GM12865 (cell line): Measurements from ENCODE around the gene IRX6.

Source experiments
- DNase-seq: peaks from one replicate; pipeline ENCODE4 v3.0.0; 2010; ENCODE audit warnings: low read depth
- H3K4me3 ChIP-seq: 2 replicates; pipeline ENCODE4 v1.5.1; 2011; ENCODE audit warnings: mild to moderate bottlenecking, low read depth, low read length, control low read depth
- TF ChIP-seq, protein P1 (sequence below): IDR thresholded peaks from 2 replicates; pipeline ENCODE4 v1.5.1; 2011; ENCODE audit warnings: low read length, control low read depth, low read depth, inconsistent platforms; ENCODE audit not compliant: insufficient read depth; ENCODE audit errors: missing control alignments

The IRX6 gene

DNA sequence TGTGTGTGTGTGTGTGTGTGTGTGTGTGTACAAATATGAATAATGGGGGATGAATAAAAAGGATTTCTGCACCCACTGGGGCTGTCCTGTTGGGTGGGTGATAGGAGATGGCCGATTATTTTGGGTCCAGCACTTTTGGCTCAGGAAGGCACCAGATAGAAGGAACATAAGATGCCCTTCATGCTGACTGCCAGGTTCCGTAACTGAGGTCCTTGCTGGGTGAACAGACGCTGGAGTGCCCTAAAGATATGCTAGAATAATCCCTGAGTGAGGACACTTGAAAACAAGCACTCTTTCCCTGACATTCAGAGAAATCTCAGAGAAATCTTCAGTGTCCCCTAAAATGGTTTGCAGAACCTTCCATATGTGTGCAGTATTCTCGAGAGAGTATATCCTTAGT lies 17.7 kb downstream of the IRX6 start:
- no peak overlapping the region for H3K4me3 ChIP-seq
- TF ChIP-seq, protein P1, sequence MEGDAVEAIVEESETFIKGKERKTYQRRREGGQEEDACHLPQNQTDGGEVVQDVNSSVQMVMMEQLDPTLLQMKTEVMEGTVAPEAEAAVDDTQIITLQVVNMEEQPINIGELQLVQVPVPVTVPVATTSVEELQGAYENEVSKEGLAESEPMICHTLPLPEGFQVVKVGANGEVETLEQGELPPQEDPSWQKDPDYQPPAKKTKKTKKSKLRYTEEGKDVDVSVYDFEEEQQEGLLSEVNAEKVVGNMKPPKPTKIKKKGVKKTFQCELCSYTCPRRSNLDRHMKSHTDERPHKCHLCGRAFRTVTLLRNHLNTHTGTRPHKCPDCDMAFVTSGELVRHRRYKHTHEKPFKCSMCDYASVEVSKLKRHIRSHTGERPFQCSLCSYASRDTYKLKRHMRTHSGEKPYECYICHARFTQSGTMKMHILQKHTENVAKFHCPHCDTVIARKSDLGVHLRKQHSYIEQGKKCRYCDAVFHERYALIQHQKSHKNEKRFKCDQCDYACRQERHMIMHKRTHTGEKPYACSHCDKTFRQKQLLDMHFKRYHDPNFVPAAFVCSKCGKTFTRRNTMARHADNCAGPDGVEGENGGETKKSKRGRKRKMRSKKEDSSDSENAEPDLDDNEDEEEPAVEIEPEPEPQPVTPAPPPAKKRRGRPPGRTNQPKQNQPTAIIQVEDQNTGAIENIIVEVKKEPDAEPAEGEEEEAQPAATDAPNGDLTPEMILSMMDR: no peak

DNA sequence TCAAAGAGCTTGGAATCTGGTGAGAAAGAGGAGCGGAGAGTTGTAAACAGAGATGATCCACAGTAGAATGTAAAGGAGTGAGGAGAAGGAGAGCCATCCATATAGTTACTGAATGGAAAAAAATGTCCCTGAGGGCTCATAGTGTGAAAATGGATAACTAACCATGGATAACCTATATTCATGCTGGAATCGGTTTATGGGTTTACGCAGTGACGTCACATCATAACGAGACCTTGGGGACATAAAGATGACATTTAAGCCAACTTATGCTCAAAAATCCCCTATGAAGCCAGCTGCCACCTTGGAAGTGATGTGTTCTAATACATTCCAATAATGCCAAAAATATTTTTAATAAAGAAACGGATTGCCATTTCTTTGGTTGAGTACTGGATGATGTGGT lies 22.5 kb downstream of the IRX6 start:
- no peak for DNase-seq
- TF ChIP-seq, protein P1: no peak
- no peak overlapping the region for H3K4me3 ChIP-seq

More for the DNA sequence above, 17.7 kb downstream of the IRX6 start:
- no peak for DNase-seq

DNA sequence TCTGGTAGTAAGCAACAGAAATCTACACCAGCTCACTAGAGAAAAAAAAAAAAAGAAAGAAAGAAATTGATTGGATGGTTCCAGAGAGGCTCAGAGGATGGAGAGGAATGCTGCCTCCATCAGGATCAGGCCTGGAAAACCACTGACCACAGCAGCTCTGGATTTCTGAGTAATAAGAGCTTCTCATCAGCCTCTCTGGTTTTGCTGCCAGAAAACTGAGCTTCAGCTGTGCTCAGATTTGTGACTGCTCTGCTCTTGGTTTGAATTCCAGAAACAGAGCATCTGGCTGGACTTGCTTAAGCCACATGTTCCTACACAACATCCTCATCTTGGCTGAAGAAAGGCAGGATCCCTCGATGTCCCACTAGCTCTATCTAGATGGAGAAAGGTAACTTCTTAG lies 25.9 kb downstream of the IRX6 start:
- no peak for DNase-seq
- H3K4me3 ChIP-seq: no peak overlapping the region
- TF ChIP-seq, protein P1: no peak

DNA sequence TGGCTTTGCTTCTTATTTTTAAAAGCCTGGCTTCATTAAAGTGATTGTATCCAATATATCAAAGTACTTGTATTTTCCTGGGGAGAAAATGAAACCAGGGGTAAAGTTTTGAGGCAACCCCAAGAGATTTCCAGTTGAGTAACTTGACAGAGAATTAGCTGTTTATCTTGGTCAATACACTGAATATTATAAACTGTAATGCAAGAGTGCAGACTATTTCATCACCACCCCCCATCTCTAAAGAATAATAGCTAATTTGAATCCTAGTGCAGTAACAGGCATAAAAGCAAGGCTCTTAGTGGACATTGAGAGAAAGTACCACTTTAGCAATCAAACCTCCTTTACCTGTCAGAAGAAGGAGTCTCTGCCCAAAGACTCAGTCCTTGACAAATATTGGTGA lies 27.0 kb downstream of the IRX6 start:
- no peak overlapping the region for H3K4me3 ChIP-seq
- TF ChIP-seq, protein P1: no peak
- DNase-seq: no peak

DNA sequence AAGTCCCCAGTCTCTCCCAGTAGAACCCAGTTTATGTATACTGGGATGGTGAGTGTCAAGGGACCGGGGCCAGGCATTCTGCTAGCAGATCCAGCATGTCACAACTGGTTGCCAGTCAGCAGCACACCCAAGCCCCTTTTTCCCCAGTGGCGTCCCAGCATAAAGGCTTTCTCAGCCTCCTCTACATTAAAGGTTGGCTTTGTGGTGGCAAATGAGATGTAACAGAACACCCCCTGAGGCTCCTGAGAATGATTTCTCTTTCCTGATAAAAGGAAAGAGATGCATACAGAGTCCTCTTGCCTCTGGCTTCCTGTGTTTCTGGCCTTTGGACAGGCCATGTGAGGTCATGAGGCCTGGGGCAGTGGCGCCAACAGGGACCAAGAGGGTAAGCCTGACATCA lies 27.9 kb downstream of the IRX6 start:
- TF ChIP-seq, protein P1: no peak
- no peak for DNase-seq
- H3K4me3 ChIP-seq: no peak overlapping the region

DNA sequence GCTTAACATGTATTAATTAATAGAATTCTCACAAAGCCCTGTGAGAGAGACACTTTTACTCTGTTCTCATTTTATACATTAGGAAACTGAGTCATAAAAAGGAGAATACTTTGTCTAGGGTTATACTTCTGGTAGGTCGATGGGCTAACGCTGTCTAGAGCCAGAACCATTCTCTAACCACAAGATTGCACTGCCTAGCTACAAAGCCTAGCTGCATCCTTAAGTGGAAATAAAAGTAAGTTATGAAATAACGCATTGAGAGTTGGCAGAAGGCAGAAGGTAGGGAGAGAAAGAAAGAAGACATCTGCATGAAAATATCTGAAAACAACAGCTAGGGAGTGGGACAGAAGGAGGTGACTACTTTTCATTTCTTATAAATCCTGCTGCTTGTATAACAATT lies 33.2 kb downstream of the IRX6 start:
- TF ChIP-seq, protein P1: no peak
- no peak overlapping the region for H3K4me3 ChIP-seq
- no peak for DNase-seq

DNA sequence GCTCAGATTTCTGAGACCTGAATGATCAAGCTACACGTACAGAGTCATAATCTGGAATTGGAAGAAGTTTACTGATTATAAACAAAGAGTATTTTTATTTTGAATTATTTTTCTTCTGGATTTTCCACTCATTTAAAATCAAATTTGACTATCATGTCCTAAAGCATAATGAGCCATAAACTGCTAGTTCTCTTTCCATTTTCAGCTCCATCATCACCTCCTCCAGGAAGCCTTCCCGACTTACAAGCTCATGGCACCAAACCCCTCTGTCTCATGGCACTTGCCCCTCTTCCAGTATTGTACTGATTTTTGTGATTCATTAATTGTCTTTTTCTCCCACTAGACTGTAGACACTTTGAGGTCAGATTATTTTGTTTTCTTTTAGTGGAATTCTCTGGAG lies 35.9 kb downstream of the IRX6 start:
- no peak for DNase-seq
- TF ChIP-seq, protein P1: no peak
- no peak overlapping the region for H3K4me3 ChIP-seq
